ENCODE data around the gene CBR4.
"Not testable (repeated sequence)": the region's sequence is repeated elsewhere in the genome, so short reads cannot be mapped to it uniquely, and the experiment has no call there.

Gene CBR4

DNA sequence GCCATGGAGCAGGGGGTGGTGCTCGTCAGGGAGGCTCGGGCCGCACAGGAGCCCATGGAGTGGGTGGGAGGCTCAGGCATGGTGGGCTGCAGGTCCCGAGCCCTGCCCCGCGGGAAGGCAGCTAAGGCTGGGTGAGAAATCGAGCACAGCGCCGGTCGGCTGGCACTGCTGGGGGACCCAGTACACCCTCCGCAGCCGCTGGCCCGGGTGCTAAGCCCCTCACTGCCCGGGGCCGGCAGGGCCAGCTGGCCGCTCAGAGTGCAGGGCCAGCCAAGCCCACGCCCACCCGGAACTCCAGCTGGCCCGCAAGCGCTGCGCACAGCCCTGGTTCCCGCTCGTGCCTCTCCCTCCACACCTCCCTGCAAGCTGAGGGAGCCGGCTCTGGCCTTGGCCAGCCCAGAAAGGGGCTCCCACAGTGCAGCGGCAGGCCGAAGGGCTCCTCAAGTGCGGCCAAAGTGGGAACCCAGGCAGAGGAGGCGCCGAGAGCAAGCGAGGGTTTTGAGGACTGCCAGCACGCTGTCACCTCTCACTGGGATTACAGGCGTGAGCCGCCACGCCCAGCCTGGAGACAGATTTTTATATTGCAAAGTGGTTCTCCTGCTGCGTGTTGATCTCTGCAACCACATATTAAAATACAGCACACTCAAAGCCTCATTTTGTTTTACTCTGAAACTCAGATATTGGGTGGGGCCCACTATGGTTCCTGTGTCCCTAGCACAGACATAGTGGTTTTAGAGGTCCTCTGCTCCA is 26.0 kb upstream of the CBR4 start:
- not testable (repeated sequence) for DNase-seq (ENCODE audit: extremely low read depth in 1 of 2, low read depth in 1 of 2)

DNA sequence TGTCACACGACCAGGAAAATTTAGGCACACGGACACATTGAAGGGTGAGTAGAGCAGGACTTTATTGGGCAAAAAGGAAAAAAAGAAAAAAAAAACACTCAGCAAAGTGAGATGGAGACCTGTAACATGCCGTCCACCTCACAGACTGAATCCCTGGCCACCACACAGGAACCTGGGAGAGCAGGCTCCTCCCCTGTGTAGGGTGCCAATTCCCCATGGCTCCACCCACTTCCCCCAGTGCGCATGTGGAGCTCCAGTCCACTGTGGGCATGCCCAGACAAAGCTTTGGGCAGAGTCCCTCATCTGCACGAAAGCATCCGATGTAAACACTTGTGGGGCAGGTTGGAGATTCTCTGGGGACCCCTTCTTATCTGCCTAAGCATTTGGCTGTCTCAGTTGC is 23.6 kb upstream of the CBR4 start:
- DNase-seq (ENCODE audit: extremely low read depth in 1 of 2, low read depth in 1 of 2) = no peak

DNA sequence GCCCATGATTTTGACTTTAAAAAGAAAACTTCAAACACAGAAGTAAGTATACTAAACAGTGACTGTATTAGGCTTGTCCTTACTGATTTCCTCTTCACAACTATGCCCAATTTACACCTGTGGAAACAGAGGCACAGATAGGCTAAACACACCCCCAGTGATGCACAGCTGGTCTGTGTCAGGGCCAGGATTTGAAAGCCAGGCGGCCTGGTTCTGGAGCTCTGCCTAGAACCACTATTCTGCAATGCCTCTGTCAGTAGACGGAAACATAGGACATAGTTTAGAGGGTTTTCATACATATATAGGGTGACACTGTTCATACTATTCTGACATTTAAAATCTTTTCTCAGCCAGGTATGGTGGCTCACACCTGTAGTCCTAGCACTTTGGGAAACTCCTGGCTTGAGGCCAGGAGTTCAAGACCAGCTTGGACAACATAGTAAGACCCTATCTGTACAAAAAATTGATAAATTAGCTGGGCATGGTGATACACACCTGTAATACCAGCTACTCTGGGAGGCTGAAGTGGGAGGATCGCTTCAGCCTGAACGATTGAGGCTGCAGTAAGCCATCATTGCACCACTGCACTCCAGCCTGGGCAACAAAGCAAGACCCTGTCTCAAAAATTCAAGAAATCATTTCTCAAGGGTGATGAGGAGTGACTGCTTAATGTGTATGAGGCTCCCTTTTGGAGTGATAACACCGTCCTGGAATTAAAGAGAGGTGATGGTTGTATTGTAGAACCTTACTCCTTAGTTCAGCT is 23.0 kb upstream of the CBR4 start:
- no peak for DNase-seq (ENCODE audit: extremely low read depth in 1 of 2, low read depth in 1 of 2)

DNA sequence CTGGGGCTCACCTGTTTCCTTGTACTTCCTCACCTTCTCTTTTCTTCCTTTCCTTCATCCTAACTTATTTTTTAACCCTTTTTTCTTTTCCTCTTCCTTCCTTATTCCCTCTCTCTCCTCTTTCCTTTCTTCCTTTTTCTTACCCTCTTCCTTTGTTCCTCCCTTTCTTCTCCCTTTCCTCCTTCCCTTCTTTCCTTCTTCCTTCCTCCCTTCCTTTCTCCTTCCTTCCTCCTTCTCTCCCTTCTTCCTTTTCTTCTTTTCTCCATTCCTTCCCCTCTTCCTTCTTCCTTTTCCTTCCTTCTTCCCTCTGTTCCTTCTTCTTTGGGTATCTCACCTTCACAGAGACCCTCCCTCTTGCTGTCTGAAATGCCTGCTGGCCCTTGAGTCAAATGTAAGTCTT is 22.1 kb upstream of the CBR4 start:
- no peak for DNase-seq (ENCODE audit: extremely low read depth in 1 of 2, low read depth in 1 of 2)

DNA sequence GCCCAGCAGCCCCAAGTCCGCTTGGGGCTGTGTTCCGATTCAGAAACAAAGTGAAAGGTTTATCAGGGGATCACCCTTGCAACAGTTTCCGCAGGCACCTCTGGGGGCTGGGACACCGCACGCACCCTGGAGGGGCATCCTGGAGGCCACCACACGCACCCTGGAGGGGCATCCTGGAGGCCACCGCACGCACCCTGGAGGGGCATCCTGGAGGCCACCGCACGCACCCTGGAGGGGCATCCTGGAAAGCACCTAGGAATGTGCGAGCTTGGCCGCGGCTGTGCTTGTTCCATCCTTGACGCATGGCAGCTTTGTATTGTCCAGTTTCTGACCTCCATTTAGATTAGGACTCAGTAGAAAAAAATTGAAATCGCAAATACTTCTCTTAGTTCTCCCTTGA is 21.3 kb upstream of the CBR4 start:
- DNase-seq (ENCODE audit: extremely low read depth in 1 of 2, low read depth in 1 of 2) = no peak

DNA sequence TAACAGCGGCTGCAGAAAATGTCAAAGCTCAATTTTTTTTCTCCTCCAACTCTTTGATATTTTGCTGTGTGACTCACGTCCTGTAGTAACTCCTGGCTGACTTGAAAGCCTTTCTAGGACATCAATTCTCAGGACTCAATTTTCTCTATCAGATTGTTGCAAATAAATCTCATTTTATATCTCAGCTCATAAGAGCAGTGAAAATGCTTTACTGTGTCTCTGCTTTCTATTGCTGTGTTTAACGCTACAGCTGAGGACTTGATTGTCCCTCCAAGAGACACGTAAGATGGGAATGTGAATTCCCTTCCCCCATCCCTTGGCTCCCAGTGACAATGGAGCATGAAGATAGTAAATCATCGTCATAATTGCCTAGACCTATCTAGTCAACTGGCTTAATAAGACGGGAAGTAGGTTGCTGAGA is 20.5 kb upstream of the CBR4 start:
- no peak for DNase-seq (ENCODE audit: extremely low read depth in 1 of 2, low read depth in 1 of 2)

DNA sequence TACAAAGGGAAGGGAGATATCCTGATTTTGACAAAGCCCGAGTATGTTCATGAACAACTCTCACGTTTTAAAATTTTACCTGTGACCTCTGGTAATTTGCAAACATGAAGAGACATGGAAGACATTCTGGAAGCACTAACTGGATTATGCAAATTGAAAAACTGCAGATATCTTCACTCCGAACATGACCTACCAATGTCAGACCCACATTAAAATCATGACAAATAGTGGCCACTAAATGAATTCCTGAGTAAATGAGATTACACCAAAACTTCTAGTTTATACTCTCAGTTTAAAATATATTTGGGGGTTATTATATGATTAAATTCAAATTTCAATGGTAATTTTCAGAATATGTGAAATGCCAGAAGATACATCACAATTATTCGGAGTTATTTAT is 19.9 kb upstream of the CBR4 start:
- no peak for DNase-seq (ENCODE audit: extremely low read depth in 1 of 2, low read depth in 1 of 2)

DNA sequence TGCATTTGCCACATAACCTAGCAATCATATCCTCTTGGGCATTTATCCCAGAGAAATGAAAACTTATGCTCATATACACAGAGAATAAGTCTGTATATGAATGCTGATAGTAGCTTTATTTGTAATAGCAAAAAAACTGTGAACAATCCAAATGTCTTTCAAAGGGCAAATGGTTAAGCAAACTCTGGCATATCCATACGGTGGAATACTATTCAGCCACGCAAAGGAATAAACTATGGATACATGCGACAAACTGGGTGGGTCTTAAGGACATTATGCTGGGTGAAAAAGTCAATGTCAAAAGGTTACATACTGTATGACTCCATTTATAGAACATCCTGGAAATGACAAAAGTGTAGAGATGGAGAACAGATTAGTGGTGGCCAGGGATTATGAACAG is 17.6 kb upstream of the CBR4 start:
- DNase-seq (ENCODE audit: extremely low read depth in 1 of 2, low read depth in 1 of 2) = no peak

DNA sequence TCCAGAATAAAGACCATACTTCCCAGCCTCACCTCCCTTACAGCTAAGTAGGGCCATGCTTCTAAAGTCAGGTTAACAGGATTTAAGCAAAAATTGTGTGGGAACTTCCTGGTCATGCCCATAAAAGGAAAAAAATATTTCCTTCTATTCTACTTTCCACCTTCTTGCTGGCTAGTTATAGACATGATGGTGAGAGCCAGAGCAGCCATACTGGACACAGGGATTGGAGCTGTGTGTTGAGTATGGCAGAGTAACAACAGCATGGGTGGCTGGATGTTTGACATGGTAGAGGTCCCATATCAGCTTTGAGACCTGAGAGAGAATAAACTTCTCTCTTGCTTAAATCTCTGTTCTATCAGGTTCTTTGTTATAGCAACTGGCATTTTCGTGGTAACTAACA is 15.1 kb upstream of the CBR4 start:
- DNase-seq (ENCODE audit: extremely low read depth in 1 of 2, low read depth in 1 of 2) = no peak

DNA sequence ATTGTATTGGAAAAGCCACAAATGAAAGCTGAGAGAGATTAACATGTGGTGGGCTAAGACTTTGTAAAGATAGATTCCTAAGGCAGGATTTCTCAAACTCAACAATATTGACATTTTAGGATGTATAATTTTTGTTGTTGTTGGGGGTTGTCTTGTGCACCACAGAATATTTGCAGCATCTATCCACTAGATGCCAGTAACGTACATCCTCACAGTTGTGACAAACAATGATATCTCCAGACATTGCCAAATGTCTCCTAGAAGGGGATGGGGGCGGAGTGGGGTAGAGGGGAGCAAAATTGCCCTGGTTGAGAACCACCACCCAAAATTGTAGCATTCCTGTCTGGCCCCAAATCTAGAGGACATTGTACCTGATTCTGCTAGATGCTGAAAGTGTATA is 14.7 kb upstream of the CBR4 start:
- no peak for DNase-seq (ENCODE audit: extremely low read depth in 1 of 2, low read depth in 1 of 2)

DNA sequence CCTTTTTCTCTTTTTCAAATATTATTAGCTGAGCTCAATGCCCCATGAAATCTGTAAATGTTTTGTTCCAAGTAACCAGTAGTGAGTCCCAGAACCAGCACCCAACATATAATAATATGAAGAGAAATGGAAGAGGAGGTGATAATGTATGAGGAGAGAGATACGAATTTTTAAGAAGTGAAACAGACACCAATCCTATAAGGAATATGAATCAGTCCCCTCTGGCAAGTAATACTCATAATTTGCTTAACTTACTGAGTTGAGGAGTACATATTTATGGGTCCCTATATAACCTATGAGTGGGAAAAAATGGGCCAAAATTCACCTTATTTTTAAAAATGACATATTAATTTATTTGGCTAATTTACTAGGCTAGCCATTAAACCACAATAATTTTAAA is 8.4 kb upstream of the CBR4 start:
- no peak for DNase-seq (ENCODE audit: extremely low read depth in 1 of 2, low read depth in 1 of 2)

DNA sequence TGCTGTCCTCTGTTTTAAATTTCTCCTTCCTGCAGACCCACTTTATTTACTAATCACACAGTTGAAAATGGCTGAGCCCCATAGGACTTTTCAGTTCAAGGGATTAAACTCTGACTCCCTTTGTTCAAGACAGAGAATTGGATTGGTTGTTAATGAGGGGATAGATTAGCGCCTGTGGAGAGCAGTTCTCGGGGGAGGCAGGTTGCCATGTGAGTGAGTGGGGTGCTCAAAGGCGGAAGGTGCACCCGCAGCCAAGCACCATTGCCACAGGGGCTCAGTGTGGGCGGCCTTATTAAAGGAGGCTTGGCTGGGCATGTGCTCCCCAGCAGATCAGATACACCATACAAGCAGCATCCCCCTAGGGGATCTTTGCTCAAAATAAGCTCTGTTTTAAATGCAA is 7.9 kb upstream of the CBR4 start:
- no peak for DNase-seq (ENCODE audit: extremely low read depth in 1 of 2, low read depth in 1 of 2)

DNA sequence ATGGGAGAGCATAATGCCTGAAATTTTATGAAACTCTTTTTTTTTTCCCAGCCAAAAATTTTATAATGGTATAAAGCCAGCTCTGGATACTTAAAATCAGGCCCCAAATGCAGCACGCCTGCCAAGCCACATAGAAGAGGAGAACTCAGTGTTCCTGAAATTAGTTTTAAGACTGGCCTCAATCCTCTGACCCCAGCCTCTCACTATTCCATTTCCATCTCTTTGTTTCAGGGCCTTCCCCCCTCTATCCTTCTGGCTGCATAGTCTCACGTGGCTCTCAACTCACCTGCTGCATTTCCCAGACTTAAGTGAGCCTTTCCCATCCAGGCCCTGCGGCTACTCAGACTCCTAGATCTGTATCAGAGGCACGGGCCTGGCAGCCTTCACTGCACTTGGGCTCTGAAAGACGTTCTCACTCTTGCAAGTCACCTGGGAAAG is 5.2 kb upstream of the CBR4 start:
- DNase-seq (ENCODE audit: extremely low read depth in 1 of 2, low read depth in 1 of 2) = no peak

DNA sequence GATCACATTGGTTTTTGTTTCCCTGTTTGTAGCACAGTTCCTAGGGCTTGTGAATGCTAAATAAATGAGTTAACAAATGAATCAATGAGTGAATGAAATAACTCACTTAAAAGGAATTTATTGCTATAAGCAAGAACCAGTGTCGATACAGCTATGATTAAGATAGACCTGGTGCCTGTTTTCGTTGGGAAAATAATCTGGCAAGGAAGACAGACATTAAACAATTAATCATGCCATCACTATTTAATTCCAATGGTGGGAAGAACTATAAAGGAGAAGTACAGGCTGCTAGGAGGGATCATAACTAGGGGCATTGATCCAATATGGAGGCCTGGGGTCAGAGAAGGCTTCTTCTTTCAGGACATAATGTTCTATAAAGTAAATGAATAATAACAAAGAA is 4.5 kb upstream of the CBR4 start:
- no peak for DNase-seq (ENCODE audit: extremely low read depth in 1 of 2, low read depth in 1 of 2)

DNA sequence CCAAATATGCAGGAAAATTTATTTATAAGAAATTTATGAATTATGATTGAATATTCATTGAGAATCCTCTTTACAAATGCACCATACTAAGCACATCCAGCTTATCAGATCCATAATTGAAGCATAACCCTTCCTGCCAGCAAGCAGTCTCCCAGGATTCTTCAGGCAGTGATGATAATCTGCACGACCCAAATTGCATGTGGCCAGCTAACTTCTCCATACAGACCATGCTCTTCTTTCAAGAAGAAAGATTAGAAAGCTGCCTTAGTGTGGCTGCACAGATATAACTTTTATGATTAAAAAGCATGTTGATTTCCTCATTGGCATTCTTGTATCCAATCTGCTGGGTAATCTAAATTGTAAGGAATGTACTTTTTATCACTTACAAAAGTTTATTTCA is 3.3 kb upstream of the CBR4 start:
- no peak for DNase-seq (ENCODE audit: extremely low read depth in 1 of 2, low read depth in 1 of 2)

DNA sequence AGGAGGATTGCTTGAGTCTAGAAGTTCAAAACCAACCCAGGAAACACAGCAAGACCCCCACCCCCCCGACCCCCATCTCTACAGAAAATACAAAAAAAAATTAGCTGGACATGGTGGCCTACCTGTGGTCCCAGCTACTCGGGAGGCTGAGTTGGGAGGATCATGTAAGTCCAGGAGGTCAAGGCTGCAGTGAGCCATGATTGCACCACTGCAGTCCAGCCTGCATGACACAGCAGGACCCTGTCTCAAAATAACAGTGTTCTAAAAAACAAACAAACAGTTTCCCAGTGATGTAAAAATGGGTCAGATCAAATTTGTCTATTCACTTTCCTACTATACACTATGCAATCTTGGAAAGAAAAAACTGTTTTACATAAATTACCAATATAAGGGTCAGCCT is 2.0 kb upstream of the CBR4 start:
- no peak for DNase-seq (ENCODE audit: extremely low read depth in 1 of 2, low read depth in 1 of 2)

DNA sequence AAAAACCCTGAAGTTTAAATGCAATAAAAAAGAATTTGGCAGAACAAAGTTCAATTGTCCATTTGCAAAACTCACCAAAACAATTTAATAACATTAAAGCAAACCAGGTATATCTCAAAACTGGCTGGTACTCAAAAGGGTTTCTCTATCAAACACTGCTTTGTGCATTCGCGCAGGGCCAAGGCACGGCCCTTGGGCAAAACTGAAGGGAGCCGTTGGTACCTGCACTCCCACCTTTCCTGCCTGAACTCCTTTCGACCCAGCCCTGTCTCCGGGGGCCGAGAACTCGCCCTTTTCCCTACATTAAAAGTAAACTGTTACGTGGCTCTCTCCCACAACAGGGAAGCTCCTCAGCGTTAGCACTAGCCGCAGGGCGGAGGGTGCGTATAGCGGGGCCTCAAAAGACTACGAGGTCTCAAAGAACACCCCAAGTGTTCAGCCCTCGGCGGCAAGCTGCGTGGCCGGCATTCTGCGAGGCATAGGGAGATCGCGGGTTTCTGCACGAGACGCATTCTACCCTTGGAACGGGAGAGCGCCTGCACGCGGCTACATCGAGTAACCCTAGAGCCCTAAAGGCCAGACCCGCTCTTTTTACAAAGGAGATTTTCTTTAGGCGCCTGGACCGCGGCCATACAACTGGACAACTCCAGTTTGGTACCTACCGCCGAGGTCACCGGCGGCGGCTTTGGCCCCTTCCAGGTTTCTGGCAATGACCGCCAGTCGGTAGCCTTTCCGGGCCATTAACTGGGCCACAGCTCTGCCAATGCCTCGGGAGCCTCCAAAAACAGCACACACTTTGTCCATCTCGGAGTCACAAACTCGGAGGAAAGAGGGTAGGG is 550 bp downstream of the CBR4 start:
- peak; percentile 6 to 38 for DNase-seq (ENCODE audit: extremely low read depth in 1 of 2, low read depth in 1 of 2)

DNA sequence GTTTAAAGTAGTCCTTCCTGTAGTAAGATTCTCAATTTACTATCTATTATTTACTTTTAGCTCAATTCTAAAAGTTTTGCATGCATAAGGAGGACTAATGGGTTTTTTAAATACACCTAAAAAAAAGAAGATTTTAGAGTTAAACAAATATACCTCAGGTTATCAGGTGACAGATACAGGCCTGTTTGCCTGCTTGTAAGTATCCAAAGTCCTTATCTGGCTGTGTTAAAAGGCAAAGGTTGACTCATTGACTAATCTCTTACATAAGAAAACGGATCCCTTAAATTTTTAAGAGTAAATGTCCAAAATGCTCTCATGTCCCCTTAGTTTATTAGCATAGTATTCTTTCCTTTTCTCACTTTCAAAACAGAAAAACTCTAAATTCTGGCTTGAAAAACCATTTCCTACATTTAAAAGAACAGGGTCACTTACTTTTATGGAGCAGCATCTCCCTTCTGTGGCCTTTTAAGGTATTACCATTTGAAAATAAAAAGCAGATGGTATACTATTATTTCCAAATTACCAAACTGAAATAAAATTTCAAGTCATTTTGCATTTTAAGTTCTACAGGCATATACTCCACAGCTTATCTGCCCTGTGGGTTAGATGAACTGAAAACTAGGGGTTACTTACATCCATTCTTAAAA is 4.5 kb downstream of the CBR4 start:
- no peak for DNase-seq (ENCODE audit: extremely low read depth in 1 of 2, low read depth in 1 of 2)

DNA sequence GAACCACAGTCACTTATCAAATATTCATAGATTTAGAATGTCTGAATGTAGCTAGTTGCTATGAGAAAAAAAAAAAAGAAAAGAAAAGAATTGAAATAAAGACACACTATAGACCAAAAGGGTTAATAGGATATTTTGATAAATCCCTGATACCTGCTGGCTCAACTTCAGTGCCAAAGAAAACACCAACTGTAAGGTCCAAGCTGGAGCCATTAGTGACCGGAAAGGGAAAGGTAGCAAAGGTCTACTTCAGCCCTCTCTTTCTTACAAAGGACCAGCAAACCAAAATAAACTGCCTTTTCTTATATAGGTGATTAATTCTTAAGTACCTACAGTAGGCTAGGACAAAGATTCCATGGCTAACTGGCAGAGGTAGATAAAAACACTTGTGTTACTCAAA is 9.7 kb downstream of the CBR4 start:
- DNase-seq (ENCODE audit: extremely low read depth in 1 of 2, low read depth in 1 of 2) = no peak

DNA sequence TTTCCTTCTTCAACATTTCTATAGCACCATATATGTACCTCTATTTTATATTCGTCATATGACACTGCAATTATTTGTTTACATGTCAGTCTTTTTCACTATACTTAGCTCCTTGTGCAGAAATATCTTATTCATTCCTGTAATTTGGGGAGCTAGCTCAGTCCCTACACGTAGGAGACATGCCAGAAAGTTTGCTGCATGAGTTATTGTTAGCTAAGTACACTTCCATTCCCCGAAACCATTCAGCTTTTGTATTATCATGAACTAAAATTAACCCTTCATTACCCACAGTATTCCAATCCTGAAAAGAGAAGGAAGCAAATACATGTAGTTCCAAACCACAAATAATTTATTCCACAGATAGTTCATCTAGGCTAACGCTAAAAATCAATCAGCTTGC is 10.2 kb downstream of the CBR4 start:
- no peak for DNase-seq (ENCODE audit: extremely low read depth in 1 of 2, low read depth in 1 of 2)

DNA sequence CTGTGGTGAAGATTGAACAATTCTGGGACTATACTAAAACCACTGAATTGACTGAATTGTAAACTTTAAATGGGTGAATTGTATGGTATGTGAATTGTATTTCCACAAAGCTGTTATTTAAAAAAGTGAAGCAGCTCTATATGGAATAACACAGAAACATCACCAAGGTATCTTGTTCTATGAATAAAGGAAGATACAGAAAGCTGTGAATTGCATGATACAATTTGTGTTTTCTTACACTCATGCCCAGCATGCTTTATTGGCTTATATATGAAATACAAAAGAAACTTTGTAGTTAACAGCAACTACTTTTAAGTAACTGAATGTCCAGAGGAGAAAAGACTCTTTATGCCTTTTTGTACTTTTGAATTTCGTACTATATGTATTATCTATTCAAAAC is 11.5 kb downstream of the CBR4 start:
- DNase-seq (ENCODE audit: extremely low read depth in 1 of 2, low read depth in 1 of 2) = no peak
